Caco-2 (cell line): ENCODE data around the gene DNAH1. TPM values are rescaled to one million over a fixed set of nuclear protein-coding genes. Genes with fewer than 3 reads are reported as not detected.
"Not testable (repeated sequence)": the region's sequence is repeated elsewhere in the genome, so short reads cannot be mapped to it uniquely, and the experiment has no call there.

ENCODE experiments used
- BruUV-seq: library from RNA; stranded (reverse); fragments of 400-500 nt; replicated peaks from 2 replicates; lab custom pipeline; 2021; lab: Mats Ljungman, UMichigan
- CTCF ChIA-PET: fragments of 300-600 bp; sonication (Branson Sonifier 250); formaldehyde crosslinking; loops from one replicate; lab custom pipeline; 2022; ENCODE audit warnings: antibody characterized with exemption; lab: Charles Lee
- POLR2A ChIA-PET: fragments of 300-600 bp; sonication (Branson Sonifier 250); formaldehyde crosslinking; loops from one replicate; lab custom pipeline; 2022; ENCODE audit warnings: antibody characterized with exemption; lab: Charles Lee
- DNase-seq, 2 experiments: peaks; one replicate each; pipeline versions ENCODE4 v3.0.0 to v3.0.0-alpha.2; 2020 to 2022
- H3K27me3 ChIP-seq: replicated peaks from 2 replicates; pipeline ENCODE4 v1.6.0; 2011; ENCODE audit warnings: low read length; ENCODE audit not compliant: control insufficient read depth, insufficient read depth
- H3K36me3 ChIP-seq: 2 replicates; pipeline ENCODE4 v1.5.1; 2011; ENCODE audit warnings: low read length; ENCODE audit not compliant: control insufficient read depth, insufficient read depth
- H3K4me1 ChIP-seq: fragments of 250-450 bp; sonication (Bioruptor Pico); 2 replicates; pipeline ENCODE4 v1.5.1; 2020; ENCODE audit warnings: mild to moderate bottlenecking
- H3K4me3 ChIP-seq: 2 replicates; pipeline ENCODE4 v1.5.1; 2011; ENCODE audit warnings: low read depth, mild to moderate bottlenecking, control low read depth, low read length
- H3K9me3 ChIP-seq: fragments of 250-450 bp; sonication (Bioruptor Pico); 2 replicates; pipeline ENCODE4 v1.5.1; 2020; ENCODE audit warnings: mild to moderate bottlenecking, moderate library complexity
- H3K27ac Mint-ChIP-seq: one replicate; pipeline ENCODE4 v1.8.0; 2022; ENCODE audit warnings: mixed read lengths; ENCODE audit not compliant: unreplicated experiment
- H3K27me3 Mint-ChIP-seq: one replicate; pipeline ENCODE4 v1.8.0; 2022; ENCODE audit warnings: mixed read lengths; ENCODE audit not compliant: insufficient read depth, unreplicated experiment
- H3K36me3 Mint-ChIP-seq: one replicate; pipeline ENCODE4 v1.8.0; 2022; ENCODE audit warnings: mild to moderate bottlenecking, mixed read lengths; ENCODE audit not compliant: insufficient read depth, unreplicated experiment
- H3K4me1 Mint-ChIP-seq: one replicate; pipeline ENCODE4 v1.8.0; 2022; ENCODE audit warnings: low read depth, mixed read lengths; ENCODE audit not compliant: unreplicated experiment
- H3K4me3 Mint-ChIP-seq: one replicate; pipeline ENCODE4 v1.8.0; 2022; ENCODE audit warnings: mild to moderate bottlenecking, moderate library complexity, mixed read lengths; ENCODE audit not compliant: unreplicated experiment
- H3K9me3 Mint-ChIP-seq: one replicate; pipeline ENCODE4 v1.8.0; 2022; ENCODE audit warnings: mixed read lengths; ENCODE audit not compliant: unreplicated experiment
- intact Hi-C: fragments of 100-400 bp; cut with micrococcal nuclease; formaldehyde crosslinking; loops from one replicate; pipeline ENCODE4 v1.10.0; 2022; ENCODE audit not compliant: unreplicated experiment
- total RNA-seq: library from RNA; stranded (reverse); gene quantifications from 2 replicates; pipeline ENCODE4 v1.2.3, GENCODE V29; 2022
- TF ChIP-seq, protein P1 (sequence below), 2 experiments: fragments of 200-600 bp in 1 of 2; IDR thresholded peaks; 1 replicate in 1 of 2; 2 replicates in 1 of 2; pipeline versions ENCODE4 v1.5.1 to v1.8.0; 2011 to 2022; ENCODE audit warnings: antibody characterized with exemption in 1 of 2, control low read depth in 1 of 2, inconsistent platforms in 1 of 2, low read depth in 1 of 2, low read length in 1 of 2, mild to moderate bottlenecking in 1 of 2, moderate library complexity in 1 of 2; ENCODE audit not compliant: insufficient read depth in 1 of 2, severe bottlenecking in 1 of 2, unreplicated experiment in 1 of 2

Gene DNAH1
- total RNA-seq, 1 experiment from 2014 or later: 4.1 TPM

DNA sequence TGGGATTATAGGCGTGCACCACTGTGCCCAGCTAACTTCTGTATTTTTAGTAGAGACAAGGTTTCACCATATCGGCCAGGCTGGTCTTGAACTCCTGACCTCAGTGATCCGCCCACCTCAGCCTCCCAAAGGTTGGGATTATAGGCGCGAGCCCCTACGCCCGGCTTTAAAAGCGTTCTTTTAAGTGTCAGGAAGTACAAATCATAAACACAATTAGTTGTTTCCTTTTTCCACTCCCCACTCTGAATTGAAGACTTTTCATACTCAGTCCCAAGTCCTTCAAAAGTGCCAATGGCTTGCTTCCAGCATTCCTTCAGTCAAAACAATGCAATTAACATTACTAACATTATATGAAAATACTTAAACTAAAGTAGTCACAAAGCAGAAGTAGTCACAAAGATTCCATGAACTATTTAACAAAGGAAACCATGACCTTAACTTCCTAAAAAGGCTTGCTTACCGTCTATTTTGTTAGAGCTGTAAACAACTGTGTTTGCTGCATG is 45.8 kb upstream of the DNAH1 start:
- POLR2A ChIA-PET: no interaction called here
- Histone ChIP-seq H3K36me3 (peaks cover 1% of the 10 kb centered on the region; the same call in 1 of the 2 replicates), H3K27me3 (no peaks in the 10 kb centered on the region), H3K4me3 (no peak overlapping the region), H3K9me3 (no peaks in the 10 kb centered on the region), H3K4me1 (peaks cover 13% of the 10 kb centered on the region; the same call in 1 of the 2 replicates)
- H3K9me3 Mint-ChIP-seq: no peaks in the 10 kb centered on the region
- DNase-seq: no peak
- peaks cover 94% of the 10 kb centered on the region for H3K36me3 Mint-ChIP-seq
- no peak overlapping the region for H3K27ac Mint-ChIP-seq
- intact Hi-C loops: no loop called here
- TF ChIP-seq, protein P1, sequence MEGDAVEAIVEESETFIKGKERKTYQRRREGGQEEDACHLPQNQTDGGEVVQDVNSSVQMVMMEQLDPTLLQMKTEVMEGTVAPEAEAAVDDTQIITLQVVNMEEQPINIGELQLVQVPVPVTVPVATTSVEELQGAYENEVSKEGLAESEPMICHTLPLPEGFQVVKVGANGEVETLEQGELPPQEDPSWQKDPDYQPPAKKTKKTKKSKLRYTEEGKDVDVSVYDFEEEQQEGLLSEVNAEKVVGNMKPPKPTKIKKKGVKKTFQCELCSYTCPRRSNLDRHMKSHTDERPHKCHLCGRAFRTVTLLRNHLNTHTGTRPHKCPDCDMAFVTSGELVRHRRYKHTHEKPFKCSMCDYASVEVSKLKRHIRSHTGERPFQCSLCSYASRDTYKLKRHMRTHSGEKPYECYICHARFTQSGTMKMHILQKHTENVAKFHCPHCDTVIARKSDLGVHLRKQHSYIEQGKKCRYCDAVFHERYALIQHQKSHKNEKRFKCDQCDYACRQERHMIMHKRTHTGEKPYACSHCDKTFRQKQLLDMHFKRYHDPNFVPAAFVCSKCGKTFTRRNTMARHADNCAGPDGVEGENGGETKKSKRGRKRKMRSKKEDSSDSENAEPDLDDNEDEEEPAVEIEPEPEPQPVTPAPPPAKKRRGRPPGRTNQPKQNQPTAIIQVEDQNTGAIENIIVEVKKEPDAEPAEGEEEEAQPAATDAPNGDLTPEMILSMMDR (IDR thresholded peaks at IDR 0.05; ENCODE audit: insufficient read depth in 1 of 2, low read depth in 1 of 2, low read length in 1 of 2, severe bottlenecking in 1 of 2, unreplicated experiment in 1 of 2): no peak
- H3K4me3 Mint-ChIP-seq: no peak overlapping the region
- peaks cover 6% of the 10 kb centered on the region for H3K4me1 Mint-ChIP-seq
- BruUV-seq: no TSS peak
- CTCF ChIA-PET: interaction anchor here (2.0 kb wide), 1 partner anchor 50 kb away, joined by 4 read pairs; no protein-coding TSS in a partner anchor
- no peaks in the 10 kb centered on the region for H3K27me3 Mint-ChIP-seq

DNA sequence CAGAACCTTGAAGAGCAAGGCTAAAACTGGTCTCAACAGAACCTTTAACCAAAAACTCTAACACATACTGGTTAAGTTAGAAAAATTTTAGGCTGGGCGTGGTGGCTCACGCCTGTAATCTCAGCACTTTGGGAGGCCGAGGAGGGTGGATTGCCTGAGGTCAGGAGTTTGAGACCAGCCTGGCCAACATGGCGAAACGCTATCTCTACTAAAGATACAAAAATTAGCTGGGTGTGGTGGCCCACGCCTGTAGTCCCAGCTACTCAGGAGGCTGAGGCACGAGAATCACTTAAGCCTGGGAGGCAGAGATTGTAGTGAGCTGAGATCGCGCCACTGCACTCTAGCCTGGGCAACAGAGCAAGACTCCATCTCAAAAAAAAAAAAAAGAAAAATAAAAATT is 43.9 kb upstream of the DNAH1 start:
- H3K4me3 ChIP-seq, BruUV-seq, H3K36me3 ChIP-seq, H3K4me3 Mint-ChIP-seq, H3K27ac Mint-ChIP-seq, POLR2A ChIA-PET, H3K27me3 Mint-ChIP-seq, intact Hi-C loops, H3K27me3 ChIP-seq, H3K9me3 Mint-ChIP-seq, DNase-seq, H3K9me3 ChIP-seq: not testable (repeated sequence)
- Mint-ChIP-seq H3K36me3 (peaks cover 90% of the 10 kb centered on the region), H3K4me1 (peaks cover 14% of the 10 kb centered on the region)
- CTCF ChIA-PET: interaction anchor here (0.9 to 2.0 kb wide), 2 partner anchors 18 to 52 kb away, joined by 3 to 4 read pairs; no protein-coding TSS in a partner anchor
- peaks cover 10% of the 10 kb centered on the region; the same call in 1 of the 2 replicates for H3K4me1 ChIP-seq

DNA sequence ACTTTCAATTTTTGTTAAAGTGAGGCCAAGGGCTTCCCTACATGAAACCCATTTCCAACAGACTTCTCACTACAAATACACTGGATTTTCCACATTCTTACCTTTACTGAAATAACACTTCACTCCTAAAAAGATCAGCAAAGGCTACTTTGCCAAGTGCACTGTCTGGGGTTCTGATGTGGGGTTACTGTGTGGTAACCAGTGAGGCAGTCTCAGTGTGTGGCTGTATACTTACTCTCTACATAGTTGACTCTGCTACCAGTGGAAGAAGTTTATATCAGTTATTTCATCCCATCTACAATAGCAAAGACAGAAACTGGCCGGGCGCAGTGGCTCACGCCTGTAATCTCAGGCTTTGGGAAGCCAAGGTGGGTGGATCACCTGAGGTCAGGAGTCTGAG is 43.3 kb upstream of the DNAH1 start:
- no TSS peak for BruUV-seq
- Mint-ChIP-seq H3K27me3 (no peaks in the 10 kb centered on the region), H3K27ac (no peak overlapping the region), H3K9me3 (no peaks in the 10 kb centered on the region), H3K4me1 (peaks cover 8% of the 10 kb centered on the region), H3K4me3 (no peak overlapping the region), H3K36me3 (peaks cover 90% of the 10 kb centered on the region)
- intact Hi-C loops: no loop called here
- CTCF ChIA-PET: interaction anchor here (0.9 kb wide), 1 partner anchor 18 kb away, joined by 3 read pairs; no protein-coding TSS in a partner anchor
- POLR2A ChIA-PET: no interaction called here
- no peaks in the 10 kb centered on the region for H3K9me3 ChIP-seq
- peaks cover 5% of the 10 kb centered on the region; the same call in 1 of the 2 replicates for H3K36me3 ChIP-seq
- H3K4me1 ChIP-seq: peaks cover 10% of the 10 kb centered on the region; the same call in 1 of the 2 replicates
- no peak overlapping the region for H3K4me3 ChIP-seq
- no peak for DNase-seq
- TF ChIP-seq, protein P1 (IDR thresholded peaks at IDR 0.05; ENCODE audit: insufficient read depth in 1 of 2, low read depth in 1 of 2, low read length in 1 of 2, severe bottlenecking in 1 of 2, unreplicated experiment in 1 of 2): no peak
- no peaks in the 10 kb centered on the region for H3K27me3 ChIP-seq

DNA sequence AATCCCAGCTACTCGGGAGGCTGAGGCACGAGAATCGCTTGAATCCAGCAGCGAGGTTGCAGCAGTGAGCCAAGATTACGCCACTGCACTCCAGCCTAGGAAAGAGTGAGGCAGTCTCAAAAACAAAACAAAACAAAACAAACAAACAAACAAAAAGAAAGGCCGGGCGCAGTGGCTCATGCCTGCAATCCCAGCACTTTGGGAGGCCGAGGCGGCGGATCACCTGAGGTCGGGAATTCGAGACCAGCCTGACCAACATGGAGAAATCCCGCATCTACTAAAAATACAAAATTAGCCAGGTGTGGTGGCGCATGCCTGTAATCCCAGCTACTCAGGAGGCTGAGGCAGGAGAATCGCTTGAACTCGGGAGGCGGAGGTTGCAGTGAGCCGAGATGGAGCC is 41.3 kb upstream of the DNAH1 start:
- not testable (repeated sequence) for H3K4me3 Mint-ChIP-seq, H3K27ac Mint-ChIP-seq, H3K9me3 ChIP-seq

More for the DNA sequence above, 41.3 kb upstream of the DNAH1 start:
- POLR2A ChIA-PET, H3K27me3 ChIP-seq, DNase-seq, H3K27me3 Mint-ChIP-seq, H3K36me3 ChIP-seq, H3K9me3 Mint-ChIP-seq, H3K4me1 Mint-ChIP-seq, CTCF ChIA-PET, BruUV-seq, H3K4me3 ChIP-seq, intact Hi-C loops: not testable (repeated sequence)
- H3K36me3 Mint-ChIP-seq: peaks cover 83% of the 10 kb centered on the region
- H3K4me1 ChIP-seq: peaks cover 17% of the 10 kb centered on the region
